ENCODE results near the gene PODXL. TPM values are rescaled to one million over a fixed set of nuclear protein-coding genes. Genes with fewer than 3 reads are reported as not detected.

Gene PODXL
- total RNA-seq, 4 donors from 2014 or later = 4.3 to 20.2 (median 13.8) TPM

GRCh38 chr7:131600085-131600881 lies 43.9 kb upstream of the PODXL start:
- intact Hi-C loops (cut with DNase I; ENCODE audit: low total_unique reads) = no loop called here
- no peak overlapping the region for H3K4me3 ChIP-seq (ENCODE audit: low read depth, poor library complexity, severe bottlenecking)
- TF ChIP-seq, protein P1, sequence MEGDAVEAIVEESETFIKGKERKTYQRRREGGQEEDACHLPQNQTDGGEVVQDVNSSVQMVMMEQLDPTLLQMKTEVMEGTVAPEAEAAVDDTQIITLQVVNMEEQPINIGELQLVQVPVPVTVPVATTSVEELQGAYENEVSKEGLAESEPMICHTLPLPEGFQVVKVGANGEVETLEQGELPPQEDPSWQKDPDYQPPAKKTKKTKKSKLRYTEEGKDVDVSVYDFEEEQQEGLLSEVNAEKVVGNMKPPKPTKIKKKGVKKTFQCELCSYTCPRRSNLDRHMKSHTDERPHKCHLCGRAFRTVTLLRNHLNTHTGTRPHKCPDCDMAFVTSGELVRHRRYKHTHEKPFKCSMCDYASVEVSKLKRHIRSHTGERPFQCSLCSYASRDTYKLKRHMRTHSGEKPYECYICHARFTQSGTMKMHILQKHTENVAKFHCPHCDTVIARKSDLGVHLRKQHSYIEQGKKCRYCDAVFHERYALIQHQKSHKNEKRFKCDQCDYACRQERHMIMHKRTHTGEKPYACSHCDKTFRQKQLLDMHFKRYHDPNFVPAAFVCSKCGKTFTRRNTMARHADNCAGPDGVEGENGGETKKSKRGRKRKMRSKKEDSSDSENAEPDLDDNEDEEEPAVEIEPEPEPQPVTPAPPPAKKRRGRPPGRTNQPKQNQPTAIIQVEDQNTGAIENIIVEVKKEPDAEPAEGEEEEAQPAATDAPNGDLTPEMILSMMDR (IDR thresholded peaks at IDR 0.05) = no peak
- no peak for TF ChIP-seq POLR2A (IDR thresholded peaks at IDR 0.05)
- WGBS, 2 donors = 84 to 86% methylated on average over 11 of the region's 11 CpGs
- no peak for DNase-seq (ENCODE audit: low spot score in 2 of 2)

- DNase-seq (ENCODE audit: low spot score in 2 of 2) = no peak
- 88 to 93% methylated on average over 6 of the region's 6 CpGs for WGBS, 2 donors
- TF ChIP-seq, protein P1 (IDR thresholded peaks at IDR 0.05) = no peak
- TF ChIP-seq POLR2A (IDR thresholded peaks at IDR 0.05) = no peak
- H3K4me3 ChIP-seq (ENCODE audit: low read depth, poor library complexity, severe bottlenecking) = no peak overlapping the region
- intact Hi-C loops (cut with DNase I; ENCODE audit: low total_unique reads) = no loop called here
These were observed 40.4 kb upstream of the PODXL start for GRCh38 chr7:131596785-131597184.

GRCh38 chr7:131595699-131596098 lies 39.3 kb upstream of the PODXL start:
- DNase-seq (ENCODE audit: low spot score in 2 of 2) = no peak
- 92% methylated on average over 4 of the region's 4 CpGs for WGBS, 2 donors
- TF ChIP-seq, protein P1 (IDR thresholded peaks at IDR 0.05) = no peak
- TF ChIP-seq POLR2A (IDR thresholded peaks at IDR 0.05) = no peak
- intact Hi-C loops (cut with DNase I; ENCODE audit: low total_unique reads) = no loop called here
- H3K4me3 ChIP-seq (ENCODE audit: low read depth, poor library complexity, severe bottlenecking) = no peak overlapping the region

DNA sequence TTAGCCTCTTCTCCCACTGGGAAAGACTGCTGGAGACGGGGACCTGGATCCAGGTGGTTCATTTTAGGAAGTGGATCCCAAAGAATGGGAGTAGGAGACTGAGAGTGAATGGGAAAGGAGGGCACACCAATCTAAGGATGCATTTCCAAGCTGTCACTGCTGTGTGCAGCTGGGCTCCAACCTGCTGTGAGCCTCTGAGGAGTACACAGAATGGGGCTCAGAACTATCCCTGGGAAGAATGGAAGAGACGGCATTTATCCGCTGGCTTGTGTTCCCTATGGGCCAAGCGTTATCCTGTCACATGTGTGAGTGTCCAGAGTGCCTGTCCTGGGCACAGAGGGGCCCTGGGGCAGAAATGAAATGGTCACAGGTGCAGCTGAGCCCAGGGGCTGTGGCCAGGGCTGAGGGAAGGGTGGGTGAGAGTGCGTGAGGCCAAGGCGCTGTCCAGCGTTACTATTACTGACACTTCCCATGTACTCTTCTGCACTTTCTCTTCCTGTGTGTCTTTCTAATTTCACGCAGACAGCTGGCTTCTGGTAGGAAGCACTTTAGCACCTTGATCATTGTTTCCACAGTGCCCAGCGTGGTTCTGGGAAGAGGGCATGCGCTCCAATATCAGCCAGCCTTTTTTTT lies 35.4 kb upstream of the PODXL start:
- intact Hi-C loops (cut with DNase I; ENCODE audit: low total_unique reads) = no loop called here
- no peak overlapping the region for H3K4me3 ChIP-seq (ENCODE audit: low read depth, poor library complexity, severe bottlenecking)
- DNase-seq (ENCODE audit: low spot score in 2 of 2) = no peak
- TF ChIP-seq, protein P1 (IDR thresholded peaks at IDR 0.05) = no peak
- no peak for TF ChIP-seq POLR2A (IDR thresholded peaks at IDR 0.05)
- WGBS, 2 donors = 63 to 73% methylated on average over 10 of the region's 10 CpGs

GRCh38 chr7:131587315-131587923 lies 31.0 kb upstream of the PODXL start:
- H3K4me3 ChIP-seq (ENCODE audit: low read depth, poor library complexity, severe bottlenecking) = no peak overlapping the region
- DNase-seq (ENCODE audit: low spot score in 2 of 2) = no peak
- TF ChIP-seq, protein P1 (IDR thresholded peaks at IDR 0.05) = no peak
- TF ChIP-seq POLR2A (IDR thresholded peaks at IDR 0.05) = no peak
- WGBS, 2 donors = 82 to 86% methylated on average over 9 of the region's 9 CpGs
- intact Hi-C loops (cut with DNase I; ENCODE audit: low total_unique reads) = no loop called here
